Smooth muscle cell (in vitro differentiated cells): Measurements from ENCODE around the gene R3HDM2. TPM values are rescaled to one million over a fixed set of nuclear protein-coding genes. Genes with fewer than 3 reads are reported as not detected.

Experiments used
- DNase-seq: peaks from one replicate; lab custom pipeline; 2025; ENCODE audit not compliant: unreplicated experiment; lab: John Stamatoyannopoulos, UW
- H2AFZ ChIP-seq: fragments of 200-600 bp; sonication (generic); 2 replicates; pipeline ENCODE4 v1.6.0; 2016; ENCODE audit warnings: antibody characterized with exemption, low read depth, mild to moderate bottlenecking
- H3F3A ChIP-seq: fragments of 200-600 bp; sonication (generic); 2 replicates; pipeline ENCODE4 v1.6.0; 2017; ENCODE audit warnings: antibody characterized with exemption, low read depth
- H3K27ac ChIP-seq: fragments of 200-600 bp; sonication (generic); 2 replicates; pipeline ENCODE4 v1.5.1; 2016; ENCODE audit warnings: low read depth, mild to moderate bottlenecking
- H3K27me3 ChIP-seq: fragments of 200-600 bp; sonication (generic); 2 replicates; pipeline ENCODE4 v1.6.1; 2016; ENCODE audit warnings: low read depth, mild to moderate bottlenecking
- H3K36me3 ChIP-seq: fragments of 200-600 bp; sonication (generic); 2 replicates; pipeline ENCODE4 v1.5.1; 2016; ENCODE audit warnings: low read depth
- H3K4me1 ChIP-seq: fragments of 200-600 bp; sonication (generic); 2 replicates; pipeline ENCODE4 v1.5.1; 2016; ENCODE audit warnings: low read depth
- H3K4me2 ChIP-seq: fragments of 200-600 bp; sonication (generic); 2 replicates; pipeline ENCODE4 v1.6.0; 2016; ENCODE audit warnings: mild to moderate bottlenecking
- H3K4me3 ChIP-seq: fragments of 200-600 bp; sonication (generic); 2 replicates; pipeline ENCODE4 v1.5.1; 2016; ENCODE audit warnings: mild to moderate bottlenecking
- H3K79me2 ChIP-seq: fragments of 200-600 bp; sonication (generic); 2 replicates; pipeline ENCODE4 v1.6.0; 2016; ENCODE audit warnings: low read depth, mild to moderate bottlenecking
- H3K9ac ChIP-seq: fragments of 200-600 bp; sonication (generic); 2 replicates; pipeline ENCODE4 v1.6.0; 2016; ENCODE audit warnings: low read depth
- H3K9me3 ChIP-seq: fragments of 200-600 bp; sonication (generic); replicated peaks from 2 replicates; pipeline ENCODE4 v1.5.1; 2016; ENCODE audit warnings: low read depth
- H4K20me1 ChIP-seq: fragments of 200-600 bp; sonication (generic); 2 replicates; pipeline ENCODE4 v1.6.0; 2016; ENCODE audit warnings: low read depth
- CTCF ChIP-seq: fragments of 200-600 bp; sonication (generic); IDR thresholded peaks from 2 replicates; pipeline ENCODE4 v1.5.1; 2017; ENCODE audit warnings: borderline replicate concordance, mild to moderate bottlenecking, antibody characterized with exemption; ENCODE audit not compliant: insufficient read depth, poor library complexity, severe bottlenecking
- WGBS: methylation state at CpG from one replicate; pipeline ENCODE4 v1.1.7; 2016; ENCODE audit warnings: low lambda C conversion rate; 5-methylcytosine and 5-hydroxymethylcytosine counted together
- polyA plus RNA-seq: library from polyadenylated mRNA; unstranded; fragments of >200 nt; fragmentation: Nextera tagmentation; extraction: Ambion mirVana; gene quantifications from 2 replicates; pipeline ENCODE4 v1.2.1, GENCODE V29; 2016
- total RNA-seq: library from RNA; depleted of rRNA; stranded (reverse); fragments of >200 nt; gene quantifications from 2 replicates; pipeline ENCODE4 v1.2.3, GENCODE V29; 2014

The R3HDM2 gene
- total and polyA plus RNA-seq, 2 experiments from 2014 or later: 12.2 to 16.0 TPM

GRCh38 chr12:57454213-57454565 is 23.3 kb upstream of the R3HDM2 start:
- WGBS: 98% methylated on average over 2 of the region's 2 CpGs
- no peak overlapping the region for H3K27ac ChIP-seq

GRCh38 chr12:57452937-57453509 is 22.2 kb upstream of the R3HDM2 start:
- peak overlapping the region; percentile 5 for H2AFZ ChIP-seq
- H3K36me3 ChIP-seq: no peaks in the 10 kb centered on the region

More at GRCh38 chr12:57454213-57454565, 23.3 kb upstream of the R3HDM2 start:
- Histone ChIP-seq H4K20me1 (no peaks in the 10 kb centered on the region), H3K27me3 (no peaks in the 10 kb centered on the region), H3K4me1 (peaks cover 12% of the 10 kb centered on the region), H3K4me3 (no peak overlapping the region), H3K79me2 (peaks cover 10% of the 10 kb centered on the region), H3K36me3 (no peaks in the 10 kb centered on the region), H2AFZ (no peak overlapping the region), H3K9me3 (no peaks in the 10 kb centered on the region), H3F3A (no peaks in the 10 kb centered on the region), H3K4me2 (no peak overlapping the region), H3K9ac (no peak overlapping the region)
- no peak for TF ChIP-seq CTCF
- DNase-seq: no peak

GRCh38 chr12:57452181-57452936 is 21.5 kb upstream of the R3HDM2 start:
- no peaks in the 10 kb centered on the region for H3K27me3 ChIP-seq
- H2AFZ ChIP-seq: peak overlapping the region; percentile 5
- H3K4me2 ChIP-seq: peak overlapping the region; percentile 65
- no peak overlapping the region for H3K4me3 ChIP-seq
- no peak for TF ChIP-seq CTCF
- peak overlapping the region; percentile 53 for H3K9ac ChIP-seq
- peak; percentile 50 for DNase-seq
- H4K20me1 ChIP-seq: no peaks in the 10 kb centered on the region
- H3K27ac ChIP-seq: peak overlapping the region; percentile 80
- WGBS: 18% methylated on average over 9 of the region's 9 CpGs
- no peaks in the 10 kb centered on the region for H3K9me3 ChIP-seq
- H3F3A ChIP-seq: no peaks in the 10 kb centered on the region
- peaks cover 10% of the 10 kb centered on the region for H3K79me2 ChIP-seq
- H3K4me1 ChIP-seq: peaks cover 12% of the 10 kb centered on the region
- H3K36me3 ChIP-seq: no peaks in the 10 kb centered on the region

More at GRCh38 chr12:57452937-57453509, 22.2 kb upstream of the R3HDM2 start:
- Histone ChIP-seq H3K4me1 (peaks cover 12% of the 10 kb centered on the region), H3F3A (no peaks in the 10 kb centered on the region), H3K27me3 (no peaks in the 10 kb centered on the region), H3K9me3 (no peaks in the 10 kb centered on the region), H3K27ac (peak overlapping the region; percentile 80), H3K4me2 (peak overlapping the region; percentile 65), H3K4me3 (no peak overlapping the region), H3K9ac (peak overlapping the region; percentile 53), H4K20me1 (no peaks in the 10 kb centered on the region), H3K79me2 (peaks cover 10% of the 10 kb centered on the region)
- peak; percentile 48 for DNase-seq
- TF ChIP-seq CTCF: peak; percentile 76
- WGBS: 27% methylated on average over 7 of the region's 7 CpGs
